Breast epithelium (tissue), 4 donors: ENCODE data around the gene ERC1. TPM values are rescaled to one million over a fixed set of nuclear protein-coding genes. Genes with fewer than 3 reads are reported as not detected.

ENCODE experiments used
- DNase-seq, 2 donors: peaks; one replicate each; pipeline ENCODE4 v3.0.0-alpha.2; 2019; ENCODE audit warnings: low spot score in 2 of 2
- H3K27ac ChIP-seq, 2 donors: fragments of 200-600 bp; sonication (generic) in 1 of 2; one replicate each; pipeline ENCODE4 v1.5.1; 2016 to 2019; ENCODE audit warnings: mild to moderate bottlenecking in 1 of 2
- H3K27me3 ChIP-seq, 2 donors: fragments of 200-600 bp; sonication (generic) in 1 of 2; one replicate each; pipeline versions ENCODE4 v1.5.1 to v1.6.0; 2017 to 2019; ENCODE audit warnings: control low read depth in 1 of 2, mild to moderate bottlenecking in 1 of 2
- H3K36me3 ChIP-seq: fragments of 200-600 bp; one replicate; pipeline ENCODE4 v1.5.1; 2019
- H3K4me1 ChIP-seq, 2 donors: fragments of 200-600 bp; sonication (generic); one replicate each; pipeline ENCODE4 v1.5.1; 2016 to 2019; ENCODE audit warnings: control low read depth in 1 of 2
- H3K4me3 ChIP-seq, 3 donors: fragments of 200-600 bp; sonication (generic); 1 replicate in 2 of 3; 2 replicates in 1 of 3; pipeline ENCODE4 v1.5.1; 2016 to 2019; ENCODE audit warnings: mild to moderate bottlenecking in 3 of 3, moderate library complexity in 2 of 3
- H3K9me3 ChIP-seq, 2 donors: fragments of 200-600 bp; sonication (generic) in 1 of 2; one replicate each; pipeline ENCODE4 v1.5.1; 2016 to 2019; ENCODE audit warnings: control low read depth in 1 of 2
- CTCF ChIP-seq, 3 donors: fragments of 450-650 bp; IDR thresholded peaks; one replicate each; pipeline ENCODE4 v1.5.1; 2016 to 2017; ENCODE audit warnings: antibody characterized with exemption in 3 of 3, mild to moderate bottlenecking in 3 of 3, moderate library complexity in 3 of 3
- POLR2A ChIP-seq: fragments of 450-650 bp; IDR thresholded peaks from one replicate; pipeline ENCODE4 v1.6.1; 2016; ENCODE audit warnings: antibody characterized with exemption, mild to moderate bottlenecking, moderate library complexity
- POLR2AphosphoS5 ChIP-seq, 3 donors: sonication (generic); formaldehyde crosslinking; IDR thresholded peaks; one replicate each; pipeline ENCODE4 v1.6.1; 2017; ENCODE audit warnings: antibody characterized with exemption in 3 of 3
- intact Hi-C: fragments of 100-400 bp; cut with DNase I; formaldehyde crosslinking; loops from one replicate; pipeline ENCODE4 v1.15.1; 2023; ENCODE audit warnings: low total_unique reads
- total RNA-seq, 3 donors: library from RNA; depleted of rRNA; stranded (reverse); fragments of >200 nt; gene quantifications; one replicate each; pipeline ENCODE4 v1.1.0, GENCODE V29; 2016

ERC1 gene
- total RNA-seq, 3 donors from 2014 or later = 47.4 to 63.4 (median 52.8) TPM

GRCh38 chr12:1380171-1380851, 389.3 kb downstream of the ERC1 start:
- Histone ChIP-seq H3K27ac (no peak overlapping the region), H3K27me3 (no peaks in the 10 kb centered on the region), H3K4me1 (no peaks in the 10 kb centered on the region), H3K4me3 (no peak overlapping the region), H3K9me3 (no peaks in the 10 kb centered on the region), H3K36me3 (no peaks in the 10 kb centered on the region)
- no peak for TF ChIP-seq POLR2AphosphoS5 (IDR thresholded peaks at IDR 0.05)
- TF ChIP-seq POLR2A = no peak
- TF ChIP-seq CTCF (IDR thresholded peaks at IDR 0.05) = no peak
- no peak for DNase-seq
- intact Hi-C loops = no loop called here

- intact Hi-C loops = no loop called here
- Histone ChIP-seq H3K27ac (no peak overlapping the region), H3K36me3 (no peaks in the 10 kb centered on the region), H3K4me3 (no peak overlapping the region), H3K27me3 (no peaks in the 10 kb centered on the region), H3K4me1 (no peaks in the 10 kb centered on the region), H3K9me3 (no peaks in the 10 kb centered on the region)
- no peak for TF ChIP-seq POLR2A
- TF ChIP-seq CTCF (IDR thresholded peaks at IDR 0.05) = no peak
- no peak for TF ChIP-seq POLR2AphosphoS5 (IDR thresholded peaks at IDR 0.05)
- no peak for DNase-seq
These were observed 391.1 kb downstream of the ERC1 start for GRCh38 chr12:1382151-1382550.

DNA sequence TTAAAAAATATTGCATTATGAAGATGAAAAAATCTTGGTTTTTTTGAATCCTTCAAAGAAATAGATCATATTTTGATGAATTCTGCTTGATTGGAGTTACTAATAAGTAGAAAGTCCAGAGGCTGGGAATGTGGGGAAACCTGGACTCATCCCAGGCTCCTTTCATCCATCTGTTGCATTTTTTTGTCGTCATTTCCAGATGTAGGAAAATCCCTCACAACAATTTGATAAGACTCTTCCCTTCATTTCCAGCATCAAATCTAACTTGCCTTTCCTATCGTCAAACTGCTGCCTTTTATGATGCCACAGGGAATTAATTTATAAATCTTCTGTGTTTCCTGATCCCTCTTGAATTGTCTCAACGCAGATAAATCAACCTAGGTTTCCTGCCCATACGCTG, 391.8 kb downstream of the ERC1 start:
- TF ChIP-seq POLR2AphosphoS5 (IDR thresholded peaks at IDR 0.05) (no peak), POLR2A (no peak), CTCF (IDR thresholded peaks at IDR 0.05) (no peak)
- Histone ChIP-seq H3K9me3 (no peaks in the 10 kb centered on the region), H3K36me3 (no peaks in the 10 kb centered on the region), H3K4me1 (no peaks in the 10 kb centered on the region), H3K4me3 (no peak overlapping the region), H3K27me3 (no peaks in the 10 kb centered on the region), H3K27ac (no peak overlapping the region)
- no peak for DNase-seq
- intact Hi-C loops = no loop called here

- Histone ChIP-seq H3K4me3 (no peak overlapping the region), H3K9me3 (no peaks in the 10 kb centered on the region), H3K4me1 (no peaks in the 10 kb centered on the region), H3K27me3 (no peaks in the 10 kb centered on the region), H3K27ac (no peak overlapping the region), H3K36me3 (no peaks in the 10 kb centered on the region)
- no peak for DNase-seq
- intact Hi-C loops = no loop called here
- TF ChIP-seq POLR2A (no peak), CTCF (IDR thresholded peaks at IDR 0.05) (no peak), POLR2AphosphoS5 (IDR thresholded peaks at IDR 0.05) (no peak)
These were observed 392.7 kb downstream of the ERC1 start for GRCh38 chr12:1383758-1384157.

DNA sequence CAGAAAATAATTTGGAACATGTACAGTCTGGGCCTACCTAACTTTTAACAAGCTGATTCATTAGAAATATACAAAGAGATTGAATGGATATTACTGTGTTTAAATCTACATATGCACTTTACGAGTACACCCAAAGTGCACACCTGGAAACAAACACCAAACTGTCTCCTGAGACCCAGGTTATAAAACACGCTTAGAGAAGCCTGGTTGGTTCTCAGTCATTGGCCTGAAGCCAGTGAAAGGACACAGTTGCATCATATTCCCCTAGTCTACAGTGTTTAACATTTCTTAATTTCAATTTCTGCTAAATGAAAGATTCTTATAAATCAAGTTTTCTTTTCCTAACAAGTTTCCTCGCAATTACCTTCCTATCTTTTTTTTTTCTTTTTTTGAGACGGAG, 393.9 kb downstream of the ERC1 start:
- no peak for DNase-seq
- no peak for TF ChIP-seq POLR2AphosphoS5 (IDR thresholded peaks at IDR 0.05)
- no peak for TF ChIP-seq CTCF (IDR thresholded peaks at IDR 0.05)
- no peak for TF ChIP-seq POLR2A
- H3K4me1 ChIP-seq = no peaks in the 10 kb centered on the region
- peaks cover 0 to 1% of the 10 kb centered on the region in 2 donors for H3K9me3 ChIP-seq
- intact Hi-C loops = no loop called here
- H3K4me3 ChIP-seq = no peak overlapping the region
- H3K27ac ChIP-seq = no peak overlapping the region
- H3K27me3 ChIP-seq = no peaks in the 10 kb centered on the region
- no peaks in the 10 kb centered on the region for H3K36me3 ChIP-seq
